OCI-LY3 (cell line): ENCODE results near the gene ZNF69.

Experiments used
- EZH2phosphoT487 ChIP-seq: fragments of 200-600 bp; shearing (Covaris generic); IDR thresholded peaks from 2 replicates; pipeline ENCODE4 v1.6.1; 2018; ENCODE audit warnings: antibody characterized with exemption, mixed run types, low read depth
- TF ChIP-seq, protein P1 (sequence below): fragments of 200-600, 300-600 bp; sonication (generic); IDR thresholded peaks from 2 replicates; pipeline ENCODE4 v1.5.1; 2014; ENCODE audit warnings: antibody characterized with exemption, low read length, low read depth

DNA sequence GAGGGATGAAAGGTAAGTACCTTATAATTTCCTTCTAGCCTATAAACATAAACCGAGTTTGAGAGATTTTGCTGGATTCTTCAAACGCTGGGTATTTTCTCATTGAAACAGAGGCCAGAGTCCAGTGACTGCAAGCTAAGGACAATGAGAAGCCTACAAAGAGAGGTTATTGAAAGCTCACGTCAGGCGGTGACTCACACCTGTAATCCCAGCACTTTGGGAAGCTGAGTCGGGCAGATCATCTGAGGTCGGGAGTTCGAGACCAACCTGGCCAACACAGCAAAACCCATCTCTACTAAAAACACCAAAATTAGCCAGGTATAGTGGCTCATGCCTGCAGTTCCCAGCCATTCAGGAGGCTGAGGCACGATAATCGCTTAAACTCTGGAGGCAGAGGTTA is 15.0 kb upstream of the ZNF69 start:
- TF ChIP-seq, protein P1, sequence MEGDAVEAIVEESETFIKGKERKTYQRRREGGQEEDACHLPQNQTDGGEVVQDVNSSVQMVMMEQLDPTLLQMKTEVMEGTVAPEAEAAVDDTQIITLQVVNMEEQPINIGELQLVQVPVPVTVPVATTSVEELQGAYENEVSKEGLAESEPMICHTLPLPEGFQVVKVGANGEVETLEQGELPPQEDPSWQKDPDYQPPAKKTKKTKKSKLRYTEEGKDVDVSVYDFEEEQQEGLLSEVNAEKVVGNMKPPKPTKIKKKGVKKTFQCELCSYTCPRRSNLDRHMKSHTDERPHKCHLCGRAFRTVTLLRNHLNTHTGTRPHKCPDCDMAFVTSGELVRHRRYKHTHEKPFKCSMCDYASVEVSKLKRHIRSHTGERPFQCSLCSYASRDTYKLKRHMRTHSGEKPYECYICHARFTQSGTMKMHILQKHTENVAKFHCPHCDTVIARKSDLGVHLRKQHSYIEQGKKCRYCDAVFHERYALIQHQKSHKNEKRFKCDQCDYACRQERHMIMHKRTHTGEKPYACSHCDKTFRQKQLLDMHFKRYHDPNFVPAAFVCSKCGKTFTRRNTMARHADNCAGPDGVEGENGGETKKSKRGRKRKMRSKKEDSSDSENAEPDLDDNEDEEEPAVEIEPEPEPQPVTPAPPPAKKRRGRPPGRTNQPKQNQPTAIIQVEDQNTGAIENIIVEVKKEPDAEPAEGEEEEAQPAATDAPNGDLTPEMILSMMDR: no peak
- TF ChIP-seq EZH2phosphoT487: no peak
